Measurements from ENCODE around the gene MASP1. TPM values are rescaled to one million over a fixed set of nuclear protein-coding genes. Genes with fewer than 3 reads are reported as not detected.

Gene MASP1
- total RNA-seq, 5 donors from 2014 or later (not counting 1 experiment from before 2014, with no cell fraction given), result 0.38 TPM; not detected in 4

DNA sequence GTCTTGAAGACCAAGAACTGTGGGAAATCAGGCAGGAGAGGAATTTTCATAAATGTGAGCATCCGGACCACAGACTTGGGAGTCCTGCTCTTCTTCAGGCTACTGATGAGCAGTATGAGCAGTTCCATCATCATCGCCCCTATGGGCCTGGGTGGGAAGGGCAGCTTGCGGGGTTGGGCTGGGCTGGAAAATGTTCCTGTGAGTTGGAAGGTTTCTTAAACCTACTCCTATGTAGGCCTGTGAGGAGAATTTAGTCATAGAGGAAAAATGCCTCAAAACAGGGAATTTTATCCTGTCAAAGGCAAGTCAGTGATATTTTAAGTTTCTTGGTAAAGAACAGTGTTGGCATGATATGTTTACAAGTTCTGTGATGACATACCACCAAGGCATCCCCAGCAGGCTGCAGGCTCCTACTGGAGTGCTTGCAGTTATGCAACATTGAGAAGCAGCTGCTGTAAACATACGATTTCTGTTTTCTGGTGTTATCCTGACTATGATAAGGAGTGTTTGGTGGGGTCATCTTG, 10.3 kb downstream of the MASP1 start:
- Mint-ChIP-seq H3K36me3 (no peaks in the 10 kb centered on the region), H3K27me3 (peaks cover 18 to 20% of the 10 kb centered on the region in 2 donors)
- H3K27me3 ChIP-seq (replicated peaks in 1 of 2; ENCODE audit: control insufficient read depth in 2 of 2, extremely low read depth in 1 of 2, insufficient read depth in 2 of 2, low read length in 1 of 2), result peaks cover 0 to 3% of the 10 kb centered on the region in 2 experiments

GRCh38 chr3:187280644-187281043, 10.9 kb downstream of the MASP1 start:
- POLR2A ChIA-PET, result no interaction called here
- DNase-seq (no peak), ATAC-seq (replicated peaks in 1 of 4) (no peak)
- Histone ChIP-seq H3K36me3 (ENCODE audit: control insufficient read depth in 2 of 2, extremely low read depth in 1 of 2, insufficient read depth in 1 of 2, low read length in 1 of 2) (no peaks in the 10 kb centered on the region), H3K27me3 (replicated peaks in 1 of 2; ENCODE audit: control insufficient read depth in 2 of 2, extremely low read depth in 1 of 2, insufficient read depth in 2 of 2, low read length in 1 of 2) (peaks cover 0 to 3% of the 10 kb centered on the region in 2 experiments), H3K27ac (ENCODE audit: low read length) (no peak overlapping the region), H3K4me1 (ENCODE audit: control insufficient read depth in 1 of 2, extremely low read depth in 1 of 2, insufficient read depth in 2 of 2, low read length in 2 of 2) (no peaks in the 10 kb centered on the region), H3K4me3 (ENCODE audit: control insufficient read depth in 1 of 2, extremely low read depth in 1 of 2, low read length in 1 of 2) (no peak overlapping the region), H3K9me3 (no peaks in the 10 kb centered on the region)
- CTCF ChIA-PET, result no interaction called here
- Mint-ChIP-seq H3K4me3 (no peak overlapping the region), H3K9me3 (no peaks in the 10 kb centered on the region), H3K36me3 (no peaks in the 10 kb centered on the region), H3K27ac (no peak overlapping the region), H3K27me3 (peaks cover 18 to 20% of the 10 kb centered on the region in 2 donors), H3K4me1 (no peaks in the 10 kb centered on the region)
- 100% methylated on average over 1 of the region's 1 CpG for WGBS (ENCODE audit: insufficient coverage)

More for the DNA sequence above, 10.3 kb downstream of the MASP1 start:
- Mint-ChIP-seq H3K9me3 (no peaks in the 10 kb centered on the region), H3K27ac (no peak overlapping the region), H3K4me1 (no peaks in the 10 kb centered on the region), H3K4me3 (no peak overlapping the region)
- Histone ChIP-seq H3K4me1 (ENCODE audit: control insufficient read depth in 1 of 2, extremely low read depth in 1 of 2, insufficient read depth in 2 of 2, low read length in 2 of 2) (no peaks in the 10 kb centered on the region), H3K4me3 (ENCODE audit: control insufficient read depth in 1 of 2, extremely low read depth in 1 of 2, low read length in 1 of 2) (no peak overlapping the region), H3K27ac (ENCODE audit: low read length) (no peak overlapping the region), H3K36me3 (ENCODE audit: control insufficient read depth in 2 of 2, extremely low read depth in 1 of 2, insufficient read depth in 1 of 2, low read length in 1 of 2) (no peaks in the 10 kb centered on the region), H3K9me3 (no peaks in the 10 kb centered on the region)
- 83% methylated on average over 2 of the region's 4 CpGs for WGBS (ENCODE audit: insufficient coverage)
- ATAC-seq (replicated peaks in 1 of 4), result no peak
- ChIA-PET POLR2A (no interaction called here), CTCF (no interaction called here)
- no peak for DNase-seq

DNA sequence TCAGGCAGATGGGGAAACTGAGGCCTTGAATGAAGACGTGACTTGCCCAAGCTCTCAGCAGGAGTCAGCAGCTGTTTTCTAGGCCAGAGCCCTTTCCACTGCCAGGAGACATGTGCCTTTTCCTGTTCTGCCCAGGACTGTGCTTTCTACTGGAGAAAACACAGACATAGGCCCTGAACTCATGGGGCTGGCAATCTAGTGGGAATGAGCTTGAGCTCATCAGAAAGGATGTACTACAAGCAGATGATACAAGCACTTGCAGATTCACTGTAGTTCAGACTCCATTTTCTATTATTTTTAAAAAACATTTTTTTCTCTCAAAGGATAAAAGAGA, 14.4 kb downstream of the MASP1 start:
- 80% methylated on average over 1 of the region's 1 CpG for WGBS (ENCODE audit: insufficient coverage)
- ChIA-PET POLR2A (no interaction called here), CTCF (interaction anchor here in 1 of 2 donors (0.6 kb wide), 1 partner anchor 1128 kb away, joined by 3 read pairs; no protein-coding TSS in a partner anchor)
- no peaks in the 10 kb centered on the region for H3K36me3 ChIP-seq (ENCODE audit: control insufficient read depth in 2 of 2, extremely low read depth in 1 of 2, insufficient read depth in 1 of 2, low read length in 1 of 2)
- H3K9me3 Mint-ChIP-seq, result no peaks in the 10 kb centered on the region
- H3K27me3 ChIP-seq (replicated peaks in 1 of 2; ENCODE audit: control insufficient read depth in 2 of 2, extremely low read depth in 1 of 2, insufficient read depth in 2 of 2, low read length in 1 of 2), result no peaks in the 10 kb centered on the region
- ATAC-seq (replicated peaks in 1 of 4) (no peak), DNase-seq (no peak)
- H3K27ac Mint-ChIP-seq, result no peak overlapping the region
- no peaks in the 10 kb centered on the region for H3K4me1 ChIP-seq (ENCODE audit: control insufficient read depth in 1 of 2, extremely low read depth in 1 of 2, insufficient read depth in 2 of 2, low read length in 2 of 2)
- H3K27me3 Mint-ChIP-seq, result peaks cover 12 to 13% of the 10 kb centered on the region in 2 donors
- H3K4me3 Mint-ChIP-seq, result no peak overlapping the region
- H3K4me1 Mint-ChIP-seq, result no peaks in the 10 kb centered on the region
- H3K27ac ChIP-seq (ENCODE audit: low read length), result no peak overlapping the region
- H3K4me3 ChIP-seq (ENCODE audit: control insufficient read depth in 1 of 2, extremely low read depth in 1 of 2, low read length in 1 of 2), result no peak overlapping the region
- no peaks in the 10 kb centered on the region for H3K9me3 ChIP-seq
- no peaks in the 10 kb centered on the region for H3K36me3 Mint-ChIP-seq

- H3K4me1 Mint-ChIP-seq, result no peaks in the 10 kb centered on the region
- 94% methylated on average over 2 of the region's 7 CpGs for WGBS (ENCODE audit: insufficient coverage)
- H3K4me1 ChIP-seq (ENCODE audit: control insufficient read depth in 1 of 2, extremely low read depth in 1 of 2, insufficient read depth in 2 of 2, low read length in 2 of 2), result no peaks in the 10 kb centered on the region
- CTCF ChIA-PET, result interaction anchor here (0.6 to 0.8 kb wide), 2 partner anchors 41 to 1127 kb away, joined by 3 read pairs; no protein-coding TSS in a partner anchor
- H3K9me3 Mint-ChIP-seq, result no peaks in the 10 kb centered on the region
- no peak overlapping the region for H3K4me3 Mint-ChIP-seq
- no peak for DNase-seq
- no peaks in the 10 kb centered on the region for H3K36me3 ChIP-seq (ENCODE audit: control insufficient read depth in 2 of 2, extremely low read depth in 1 of 2, insufficient read depth in 1 of 2, low read length in 1 of 2)
- H3K27me3 ChIP-seq (replicated peaks in 1 of 2; ENCODE audit: control insufficient read depth in 2 of 2, extremely low read depth in 1 of 2, insufficient read depth in 2 of 2, low read length in 1 of 2), result no peaks in the 10 kb centered on the region
- H3K9me3 ChIP-seq, result no peaks in the 10 kb centered on the region
- POLR2A ChIA-PET, result no interaction called here
- H3K4me3 ChIP-seq (ENCODE audit: control insufficient read depth in 1 of 2, extremely low read depth in 1 of 2, low read length in 1 of 2), result no peak overlapping the region
- peaks cover 16% of the 10 kb centered on the region in 2 donors for H3K27me3 Mint-ChIP-seq
- no peak overlapping the region for H3K27ac ChIP-seq (ENCODE audit: low read length)
- no peaks in the 10 kb centered on the region for H3K36me3 Mint-ChIP-seq
- no peak for ATAC-seq (replicated peaks in 1 of 4)
- no peak overlapping the region for H3K27ac Mint-ChIP-seq
Measured at GRCh38 chr3:187276397-187277128, 15.0 kb downstream of the MASP1 start.

GRCh38 chr3:187274977-187275338, 16.6 kb downstream of the MASP1 start:
- ChIA-PET CTCF (interaction anchor here in 1 of 2 donors (1.2 kb wide), 1 partner anchor 79 kb away, joined by 3 read pairs; no protein-coding TSS in a partner anchor), POLR2A (interaction anchor here in 1 of 2 donors (0.7 kb wide), 1 partner anchor 367 kb away, joined by 3 read pairs; no protein-coding TSS in a partner anchor)
- Histone ChIP-seq H3K4me1 (ENCODE audit: control insufficient read depth in 1 of 2, extremely low read depth in 1 of 2, insufficient read depth in 2 of 2, low read length in 2 of 2) (no peaks in the 10 kb centered on the region), H3K27ac (ENCODE audit: low read length) (no peak overlapping the region), H3K36me3 (ENCODE audit: control insufficient read depth in 2 of 2, extremely low read depth in 1 of 2, insufficient read depth in 1 of 2, low read length in 1 of 2) (no peaks in the 10 kb centered on the region), H3K27me3 (replicated peaks in 1 of 2; ENCODE audit: control insufficient read depth in 2 of 2, extremely low read depth in 1 of 2, insufficient read depth in 2 of 2, low read length in 1 of 2) (no peaks in the 10 kb centered on the region), H3K4me3 (ENCODE audit: control insufficient read depth in 1 of 2, extremely low read depth in 1 of 2, low read length in 1 of 2) (no peak overlapping the region), H3K9me3 (no peaks in the 10 kb centered on the region)
- Mint-ChIP-seq H3K4me3 (no peak overlapping the region), H3K36me3 (no peaks in the 10 kb centered on the region), H3K9me3 (peaks cover 6 to 7% (median 6%) of the 10 kb centered on the region in 3 donors), H3K27me3 (peaks cover 12 to 18% of the 10 kb centered on the region in 2 donors), H3K4me1 (no peaks in the 10 kb centered on the region), H3K27ac (no peak overlapping the region)
- ATAC-seq (replicated peaks in 1 of 4) (no peak), DNase-seq (no peak)
- 38% methylated on average over 4 of the region's 5 CpGs for WGBS (ENCODE audit: insufficient coverage)

GRCh38 chr3:187274315-187274976, 17.1 kb downstream of the MASP1 start:
- no peaks in the 10 kb centered on the region for H3K36me3 Mint-ChIP-seq
- peaks cover 7 to 11% (median 11%) of the 10 kb centered on the region in 3 donors for H3K9me3 Mint-ChIP-seq
- H3K4me3 ChIP-seq (ENCODE audit: control insufficient read depth in 1 of 2, extremely low read depth in 1 of 2, low read length in 1 of 2), result no peak overlapping the region
- no peak overlapping the region for H3K4me3 Mint-ChIP-seq
- H3K36me3 ChIP-seq (ENCODE audit: control insufficient read depth in 2 of 2, extremely low read depth in 1 of 2, insufficient read depth in 1 of 2, low read length in 1 of 2), result no peaks in the 10 kb centered on the region
- H3K4me1 ChIP-seq (ENCODE audit: control insufficient read depth in 1 of 2, extremely low read depth in 1 of 2, insufficient read depth in 2 of 2, low read length in 2 of 2), result no peaks in the 10 kb centered on the region
- no peaks in the 10 kb centered on the region for H3K27me3 ChIP-seq (replicated peaks in 1 of 2; ENCODE audit: control insufficient read depth in 2 of 2, extremely low read depth in 1 of 2, insufficient read depth in 2 of 2, low read length in 1 of 2)
- DNase-seq (no peak), ATAC-seq (replicated peaks in 1 of 4) (no peak)
- POLR2A ChIA-PET, result interaction anchor here in 1 of 2 donors (0.7 kb wide), 1 partner anchor 367 kb away, joined by 3 read pairs; no protein-coding TSS in a partner anchor
- peaks cover 12 to 23% of the 10 kb centered on the region in 2 donors for H3K27me3 Mint-ChIP-seq
- WGBS (ENCODE audit: insufficient coverage), result 88% methylated on average over 6 of the region's 6 CpGs
- H3K27ac ChIP-seq (ENCODE audit: low read length), result no peak overlapping the region
- H3K27ac Mint-ChIP-seq, result no peak overlapping the region
- no peaks in the 10 kb centered on the region for H3K4me1 Mint-ChIP-seq
- H3K9me3 ChIP-seq, result no peaks in the 10 kb centered on the region
- CTCF ChIA-PET, result interaction anchor here in 1 of 2 donors (1.2 kb wide), 1 partner anchor 80 kb away, joined by 3 read pairs; no protein-coding TSS in a partner anchor
